Body of pancreas (tissue), 4 donors: ENCODE data around the gene LCN12.

Source experiments
- CTCF ChIP-seq, 7 experiments: fragments of 450-650 bp in 4 of 7; fragments of 200-600 bp in 3 of 7; sonication (generic) in 3 of 7; IDR thresholded peaks; one replicate each; pipeline ENCODE4 v1.5.1; 2016 to 2019; ENCODE audit warnings: antibody characterized with exemption in 7 of 7
- POLR2A ChIP-seq, 3 donors: fragments of 450-650 bp; IDR thresholded peaks; one replicate each; pipeline ENCODE4 v1.6.1; 2016; ENCODE audit warnings: antibody characterized with exemption in 3 of 3, mild to moderate bottlenecking in 2 of 3

- no peak for TF ChIP-seq POLR2A (IDR thresholded peaks at IDR 0.05)
- TF ChIP-seq CTCF (IDR thresholded peaks at IDR 0.05): no peak
Measured at GRCh38 chr9:136992819-136993369, 40.8 kb downstream of the LCN12 start.
